GM21423 (cell line): ENCODE results near the gene ADRB1.
A peak's percentile ranks its signal among the peaks of the same experiment; 100 is the strongest.

Experiments used
- ATAC-seq: cut with Tn5 transposase; IDR thresholded peaks from one replicate; pipeline ENCODE4 v1.9.1; 2021; ENCODE audit warnings: mild to moderate bottlenecking, moderate library complexity; ENCODE audit not compliant: unreplicated experiment

The ADRB1 gene

GRCh38 chr10:114087255-114087654 lies 43.6 kb downstream of the ADRB1 start:
- no peak for ATAC-seq

- ATAC-seq, result no peak
Observed at GRCh38 chr10:114087655-114088054, 44.0 kb downstream of the ADRB1 start.

GRCh38 chr10:114094795-114095194 lies 51.1 kb downstream of the ADRB1 start:
- ATAC-seq, result no peak

GRCh38 chr10:114095559-114096337 lies 52.1 kb downstream of the ADRB1 start:
- peak; percentile 67 for ATAC-seq
